Measurements from ENCODE around the gene TMEM225. TPM values are rescaled to one million over a fixed set of nuclear protein-coding genes. Genes with fewer than 3 reads are reported as not detected.

The TMEM225 gene
- total and polyA plus RNA-seq, 4 donors = not detected

DNA sequence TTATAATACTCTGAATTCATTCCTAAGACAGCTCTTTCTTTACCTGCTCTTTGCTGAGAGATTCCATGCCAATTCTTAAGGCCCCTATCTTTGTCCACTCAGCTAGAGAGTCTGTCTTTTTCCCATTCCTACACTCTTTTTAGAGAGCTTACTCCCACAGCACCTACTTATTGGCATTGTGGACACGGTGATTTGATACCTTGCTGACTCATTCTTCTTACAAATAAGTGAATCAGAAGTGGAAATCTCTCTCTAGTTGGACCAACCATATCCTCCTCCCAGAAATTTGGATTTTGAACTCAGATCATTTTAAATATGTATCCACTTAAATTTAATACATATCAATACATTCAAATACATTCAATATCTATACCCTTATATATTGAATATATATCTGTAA lies 46.8 kb downstream of the TMEM225 start:
- H3K4me1 ChIP-seq (ENCODE audit: control insufficient read depth in 4 of 4, insufficient read depth in 4 of 4, low read length in 3 of 4) = no peaks in the 10 kb centered on the region
- H3K27ac ChIP-seq (ENCODE audit: low read depth in 1 of 2, low read length in 2 of 2) = no peak overlapping the region
- H3K4me3 ChIP-seq (ENCODE audit: low read depth in 1 of 3, low read length in 3 of 3) = no peak overlapping the region
- H3K9ac ChIP-seq (ENCODE audit: low read depth in 1 of 2, low read length in 2 of 2) = no peak overlapping the region
- peaks cover 0 to 2% (median 0%) of the 10 kb centered on the region in 4 donors for H3K27me3 ChIP-seq (ENCODE audit: control insufficient read depth in 4 of 4, insufficient read depth in 4 of 4, low read length in 3 of 4)
- no peaks in the 10 kb centered on the region for H3K36me3 ChIP-seq (ENCODE audit: control insufficient read depth in 4 of 4, insufficient read depth in 3 of 4, low read depth in 1 of 4, low read length in 3 of 4)
- 51% methylated on average over 1 of the region's 1 CpG for WGBS
- no peak for TF ChIP-seq MAX (IDR thresholded peaks at IDR 0.05)
- TF ChIP-seq RAD21 (IDR thresholded peaks at IDR 0.05) = no peak
- no peak for TF ChIP-seq RXRA (IDR thresholded peaks at IDR 0.05)
- TF ChIP-seq SP1 (IDR thresholded peaks at IDR 0.05) = no peak
- no peak for TF ChIP-seq FOXA1 (IDR thresholded peaks at IDR 0.05)
- no peak for TF ChIP-seq GABPA (IDR thresholded peaks at IDR 0.05 in 1 of 2, conservative IDR thresholded peaks at IDR 0.05 in 1 of 2)
- no peak for DNase-seq (ENCODE audit: low spot score)
- H3K9me3 ChIP-seq (ENCODE audit: control insufficient read depth in 4 of 4, low read length in 3 of 4) = no peaks in the 10 kb centered on the region

DNA sequence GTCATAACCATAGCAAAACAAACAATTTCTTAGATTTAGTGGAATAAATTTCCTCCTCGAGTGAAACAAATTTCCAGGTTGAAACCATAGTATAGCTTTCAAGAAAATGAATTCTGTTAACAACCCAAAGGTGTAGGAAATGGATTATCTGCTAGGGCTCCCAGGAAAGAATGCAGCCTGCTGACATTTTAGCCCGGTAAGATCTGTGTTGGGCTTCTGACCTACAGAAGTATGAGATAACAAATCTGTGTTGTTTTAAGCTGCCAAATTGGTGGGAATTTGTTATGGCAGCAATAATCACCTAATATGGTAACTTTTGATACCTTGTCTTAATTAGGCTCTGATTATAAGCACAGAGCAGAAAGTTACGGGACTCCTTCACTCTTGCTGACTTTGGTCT lies 47.3 kb downstream of the TMEM225 start:
- no peak overlapping the region for H3K27ac ChIP-seq (ENCODE audit: low read depth in 1 of 2, low read length in 2 of 2)
- H3K4me1 ChIP-seq (ENCODE audit: control insufficient read depth in 4 of 4, insufficient read depth in 4 of 4, low read length in 3 of 4) = no peaks in the 10 kb centered on the region
- no peak overlapping the region for H3K4me3 ChIP-seq (ENCODE audit: low read depth in 1 of 3, low read length in 3 of 3)
- no peaks in the 10 kb centered on the region for H3K36me3 ChIP-seq (ENCODE audit: control insufficient read depth in 4 of 4, insufficient read depth in 3 of 4, low read depth in 1 of 4, low read length in 3 of 4)
- no peak for TF ChIP-seq FOXA2 (IDR thresholded peaks at IDR 0.05)
- TF ChIP-seq, protein P1, sequence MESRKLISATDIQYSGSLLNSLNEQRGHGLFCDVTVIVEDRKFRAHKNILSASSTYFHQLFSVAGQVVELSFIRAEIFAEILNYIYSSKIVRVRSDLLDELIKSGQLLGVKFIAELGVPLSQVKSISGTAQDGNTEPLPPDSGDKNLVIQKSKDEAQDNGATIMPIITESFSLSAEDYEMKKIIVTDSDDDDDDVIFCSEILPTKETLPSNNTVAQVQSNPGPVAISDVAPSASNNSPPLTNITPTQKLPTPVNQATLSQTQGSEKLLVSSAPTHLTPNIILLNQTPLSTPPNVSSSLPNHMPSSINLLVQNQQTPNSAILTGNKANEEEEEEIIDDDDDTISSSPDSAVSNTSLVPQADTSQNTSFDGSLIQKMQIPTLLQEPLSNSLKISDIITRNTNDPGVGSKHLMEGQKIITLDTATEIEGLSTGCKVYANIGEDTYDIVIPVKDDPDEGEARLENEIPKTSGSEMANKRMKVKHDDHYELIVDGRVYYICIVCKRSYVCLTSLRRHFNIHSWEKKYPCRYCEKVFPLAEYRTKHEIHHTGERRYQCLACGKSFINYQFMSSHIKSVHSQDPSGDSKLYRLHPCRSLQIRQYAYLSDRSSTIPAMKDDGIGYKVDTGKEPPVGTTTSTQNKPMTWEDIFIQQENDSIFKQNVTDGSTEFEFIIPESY (IDR thresholded peaks at IDR 0.05) = no peak
- TF ChIP-seq, protein P2, sequence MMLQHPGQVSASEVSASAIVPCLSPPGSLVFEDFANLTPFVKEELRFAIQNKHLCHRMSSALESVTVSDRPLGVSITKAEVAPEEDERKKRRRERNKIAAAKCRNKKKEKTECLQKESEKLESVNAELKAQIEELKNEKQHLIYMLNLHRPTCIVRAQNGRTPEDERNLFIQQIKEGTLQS (IDR thresholded peaks at IDR 0.05) = no peak
- no peak for TF ChIP-seq MAX (IDR thresholded peaks at IDR 0.05)
- TF ChIP-seq YY1 (IDR thresholded peaks at IDR 0.05) = no peak
- no peak for TF ChIP-seq TAF1 (conservative IDR thresholded peaks at IDR 0.05)
- TF ChIP-seq NR2F2 (IDR thresholded peaks at IDR 0.05) = no peak
- TF ChIP-seq RAD21 (IDR thresholded peaks at IDR 0.05) = no peak
- TF ChIP-seq JUND (IDR thresholded peaks at IDR 0.05) = no peak
- TF ChIP-seq SP1 (IDR thresholded peaks at IDR 0.05) = no peak
- no peak for TF ChIP-seq HNF4A (conservative IDR thresholded peaks at IDR 0.05)
- no peak for TF ChIP-seq RXRA (IDR thresholded peaks at IDR 0.05)
- TF ChIP-seq GABPA (IDR thresholded peaks at IDR 0.05 in 1 of 2, conservative IDR thresholded peaks at IDR 0.05 in 1 of 2) = no peak
- no peak for TF ChIP-seq EGR1 (IDR thresholded peaks at IDR 0.05; ENCODE audit: low read depth in 2 of 2)
- TF ChIP-seq, protein P3, sequence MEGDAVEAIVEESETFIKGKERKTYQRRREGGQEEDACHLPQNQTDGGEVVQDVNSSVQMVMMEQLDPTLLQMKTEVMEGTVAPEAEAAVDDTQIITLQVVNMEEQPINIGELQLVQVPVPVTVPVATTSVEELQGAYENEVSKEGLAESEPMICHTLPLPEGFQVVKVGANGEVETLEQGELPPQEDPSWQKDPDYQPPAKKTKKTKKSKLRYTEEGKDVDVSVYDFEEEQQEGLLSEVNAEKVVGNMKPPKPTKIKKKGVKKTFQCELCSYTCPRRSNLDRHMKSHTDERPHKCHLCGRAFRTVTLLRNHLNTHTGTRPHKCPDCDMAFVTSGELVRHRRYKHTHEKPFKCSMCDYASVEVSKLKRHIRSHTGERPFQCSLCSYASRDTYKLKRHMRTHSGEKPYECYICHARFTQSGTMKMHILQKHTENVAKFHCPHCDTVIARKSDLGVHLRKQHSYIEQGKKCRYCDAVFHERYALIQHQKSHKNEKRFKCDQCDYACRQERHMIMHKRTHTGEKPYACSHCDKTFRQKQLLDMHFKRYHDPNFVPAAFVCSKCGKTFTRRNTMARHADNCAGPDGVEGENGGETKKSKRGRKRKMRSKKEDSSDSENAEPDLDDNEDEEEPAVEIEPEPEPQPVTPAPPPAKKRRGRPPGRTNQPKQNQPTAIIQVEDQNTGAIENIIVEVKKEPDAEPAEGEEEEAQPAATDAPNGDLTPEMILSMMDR (IDR thresholded peaks at IDR 0.05; ENCODE audit: low read depth, low read length, missing input control) = no peak
- TF ChIP-seq, protein P4, sequence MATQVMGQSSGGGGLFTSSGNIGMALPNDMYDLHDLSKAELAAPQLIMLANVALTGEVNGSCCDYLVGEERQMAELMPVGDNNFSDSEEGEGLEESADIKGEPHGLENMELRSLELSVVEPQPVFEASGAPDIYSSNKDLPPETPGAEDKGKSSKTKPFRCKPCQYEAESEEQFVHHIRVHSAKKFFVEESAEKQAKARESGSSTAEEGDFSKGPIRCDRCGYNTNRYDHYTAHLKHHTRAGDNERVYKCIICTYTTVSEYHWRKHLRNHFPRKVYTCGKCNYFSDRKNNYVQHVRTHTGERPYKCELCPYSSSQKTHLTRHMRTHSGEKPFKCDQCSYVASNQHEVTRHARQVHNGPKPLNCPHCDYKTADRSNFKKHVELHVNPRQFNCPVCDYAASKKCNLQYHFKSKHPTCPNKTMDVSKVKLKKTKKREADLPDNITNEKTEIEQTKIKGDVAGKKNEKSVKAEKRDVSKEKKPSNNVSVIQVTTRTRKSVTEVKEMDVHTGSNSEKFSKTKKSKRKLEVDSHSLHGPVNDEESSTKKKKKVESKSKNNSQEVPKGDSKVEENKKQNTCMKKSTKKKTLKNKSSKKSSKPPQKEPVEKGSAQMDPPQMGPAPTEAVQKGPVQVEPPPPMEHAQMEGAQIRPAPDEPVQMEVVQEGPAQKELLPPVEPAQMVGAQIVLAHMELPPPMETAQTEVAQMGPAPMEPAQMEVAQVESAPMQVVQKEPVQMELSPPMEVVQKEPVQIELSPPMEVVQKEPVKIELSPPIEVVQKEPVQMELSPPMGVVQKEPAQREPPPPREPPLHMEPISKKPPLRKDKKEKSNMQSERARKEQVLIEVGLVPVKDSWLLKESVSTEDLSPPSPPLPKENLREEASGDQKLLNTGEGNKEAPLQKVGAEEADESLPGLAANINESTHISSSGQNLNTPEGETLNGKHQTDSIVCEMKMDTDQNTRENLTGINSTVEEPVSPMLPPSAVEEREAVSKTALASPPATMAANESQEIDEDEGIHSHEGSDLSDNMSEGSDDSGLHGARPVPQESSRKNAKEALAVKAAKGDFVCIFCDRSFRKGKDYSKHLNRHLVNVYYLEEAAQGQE (IDR thresholded peaks at IDR 0.05) = no peak
- H3K9me3 ChIP-seq (ENCODE audit: control insufficient read depth in 4 of 4, low read length in 3 of 4) = no peaks in the 10 kb centered on the region
- WGBS = 46% methylated on average over 3 of the region's 3 CpGs
- H3K27me3 ChIP-seq (ENCODE audit: control insufficient read depth in 4 of 4, insufficient read depth in 4 of 4, low read length in 3 of 4) = peaks cover 0 to 2% (median under 1%) of the 10 kb centered on the region in 4 donors
- no peak for DNase-seq (ENCODE audit: low spot score)
- no peak overlapping the region for H3K9ac ChIP-seq (ENCODE audit: low read depth in 1 of 2, low read length in 2 of 2)
